ENCODE measurements around the gene NUP98.
A peak's percentile ranks its signal among the peaks of the same experiment; 100 is the strongest.
"Not testable (repeated sequence)": the region's sequence is repeated elsewhere in the genome, so short reads cannot be mapped to it uniquely, and the experiment has no call there.

NUP98 gene

DNA sequence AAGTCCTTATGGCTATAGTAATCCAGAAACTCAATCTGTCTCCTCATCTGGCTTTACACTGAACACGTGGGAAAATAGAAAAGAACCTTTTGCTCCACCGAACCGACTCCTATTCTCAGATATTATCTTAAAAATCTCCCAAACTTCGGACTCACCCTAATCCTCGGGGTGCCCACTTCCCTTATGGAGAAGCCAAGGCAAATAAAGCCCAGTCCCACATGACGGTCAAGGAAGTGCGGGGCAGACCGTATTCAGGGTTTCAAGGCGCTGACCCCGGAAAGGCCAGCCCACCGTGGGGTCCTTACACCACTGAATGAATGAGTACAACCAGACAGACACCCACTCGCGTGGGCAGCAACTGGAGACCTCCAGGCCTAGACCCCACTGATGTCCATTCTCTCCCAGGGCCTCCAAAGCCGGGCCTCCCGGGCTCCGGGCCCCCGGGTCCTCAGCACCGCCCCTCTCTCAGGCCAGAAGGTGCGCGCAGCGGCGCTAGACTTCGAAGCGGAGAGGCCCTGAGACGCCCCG, 489 bp downstream of the NUP98 start:
- no peak for DNase-seq

DNA sequence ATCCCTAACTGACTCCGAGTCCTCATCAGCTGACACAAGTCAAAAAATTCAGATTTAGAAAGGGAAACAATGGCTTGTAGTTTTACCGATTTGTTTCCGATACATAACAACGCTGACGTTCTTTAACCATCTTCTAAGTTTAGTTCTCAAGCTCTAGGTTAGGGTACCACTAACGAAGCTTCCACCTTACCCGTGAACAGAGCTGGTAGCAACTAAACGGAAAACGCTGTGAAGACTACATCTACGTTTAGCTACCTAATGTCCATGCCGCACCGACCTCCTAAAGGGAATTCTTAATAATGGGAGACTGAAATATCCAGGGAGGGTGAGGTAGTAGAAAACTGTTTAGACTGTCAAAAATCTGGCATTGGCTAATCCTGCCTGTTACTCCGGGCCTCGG, 1.0 kb downstream of the NUP98 start:
- no peak for DNase-seq

DNA sequence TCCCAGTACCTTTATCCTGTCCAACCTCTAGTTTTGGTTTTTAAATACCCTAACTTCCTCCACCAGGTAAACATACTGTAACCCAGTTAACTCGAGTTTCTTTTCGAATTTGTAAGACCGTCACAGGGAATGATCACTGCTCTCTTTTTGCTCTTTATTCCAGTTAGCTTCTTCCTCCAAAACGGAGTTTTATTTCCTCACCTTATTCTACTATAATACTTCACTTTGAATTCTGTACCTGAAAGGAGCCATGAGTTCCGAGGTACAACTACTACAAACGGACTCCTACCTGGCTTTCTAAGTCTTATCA, 1.4 kb downstream of the NUP98 start:
- no peak for DNase-seq

DNA sequence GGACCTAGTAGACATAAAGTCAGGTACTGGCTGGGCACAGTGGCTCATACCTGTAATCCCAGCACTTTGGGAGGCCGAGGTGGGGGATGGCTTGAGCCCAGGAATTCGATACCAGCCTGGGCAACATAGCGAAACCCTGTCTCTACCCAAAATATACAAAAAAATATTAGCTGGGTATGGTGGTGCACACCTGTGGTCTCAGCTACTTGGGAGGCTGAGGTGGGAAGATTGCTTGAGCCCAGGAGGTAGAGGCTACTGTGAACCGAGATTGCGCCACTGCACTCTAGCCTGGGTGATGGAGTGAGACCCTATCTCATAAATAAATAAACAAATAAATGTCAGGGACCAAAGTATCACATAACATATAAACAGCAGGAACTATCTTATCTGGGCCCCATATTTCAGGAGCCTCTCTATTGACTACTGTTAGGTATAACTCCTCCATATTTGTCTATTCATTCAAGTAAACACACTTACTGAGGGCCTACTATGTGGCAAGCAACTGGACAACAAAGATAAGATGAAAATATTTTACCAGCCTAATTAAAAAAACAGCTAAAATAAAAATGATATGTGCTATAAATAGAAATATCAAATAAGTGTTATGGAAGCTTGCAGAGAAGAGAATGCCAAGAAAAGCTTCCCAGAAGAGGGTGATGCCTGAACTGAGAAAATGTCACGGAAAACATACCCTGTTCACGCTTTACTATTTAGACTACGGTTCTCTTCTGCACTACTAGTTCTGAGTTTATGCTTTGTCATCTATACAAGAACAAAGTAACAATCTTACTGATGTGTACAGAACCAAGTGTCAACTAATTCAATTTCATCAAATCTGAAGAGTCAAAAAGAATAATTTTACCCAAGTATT, 2.0 kb downstream of the NUP98 start:
- no peak for DNase-seq

DNA sequence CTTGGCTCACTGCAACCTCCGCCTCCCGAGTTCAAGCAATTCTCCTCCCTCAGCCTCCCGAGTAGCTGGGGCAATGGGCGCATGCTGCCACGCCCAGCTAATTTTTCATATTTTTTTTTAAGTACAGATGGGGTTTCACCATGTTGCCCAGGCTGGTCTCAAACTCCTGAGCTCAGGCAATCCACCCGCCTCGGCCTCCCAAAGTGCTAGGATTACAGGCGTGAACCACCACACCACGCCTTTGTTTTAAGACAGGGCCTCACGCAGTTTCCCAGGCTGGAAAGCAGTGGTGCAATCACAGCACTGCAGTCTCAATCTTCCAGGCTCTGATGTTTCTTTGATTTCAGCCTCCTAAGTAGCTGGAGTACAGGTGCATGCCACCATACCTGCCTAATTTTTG, 3.0 kb downstream of the NUP98 start:
- DNase-seq, result not testable (repeated sequence)

DNA sequence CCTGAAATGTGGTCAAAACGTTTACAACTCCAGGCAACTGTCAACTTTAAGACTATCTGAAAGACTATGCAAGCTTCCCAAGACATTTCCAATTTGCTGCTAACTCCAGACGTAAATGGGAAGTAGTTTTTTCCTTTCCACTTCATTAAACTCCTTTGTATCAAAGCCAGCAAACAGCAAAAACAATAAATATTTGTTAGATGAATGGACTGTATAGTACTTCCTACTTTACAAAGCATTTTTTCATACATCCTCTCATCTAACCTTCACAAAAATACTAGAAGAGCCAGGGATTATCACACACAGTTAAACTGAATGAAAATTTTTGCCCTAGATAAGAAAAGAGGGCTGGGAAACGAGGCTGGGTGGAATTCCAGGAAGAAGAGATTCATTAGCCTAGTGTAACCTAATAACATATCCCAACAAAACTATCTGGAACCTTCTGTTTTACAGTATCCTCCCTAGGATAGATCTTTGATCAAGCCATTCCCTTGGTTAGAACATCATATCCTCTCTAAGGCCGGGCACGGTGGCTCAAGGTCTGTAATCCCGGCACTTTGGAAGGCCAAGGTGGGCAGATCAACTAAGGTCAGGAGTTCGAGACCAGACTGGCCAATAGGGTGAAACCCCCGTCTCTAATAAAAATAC, 10.4 kb downstream of the NUP98 start:
- DNase-seq, result no peak

DNA sequence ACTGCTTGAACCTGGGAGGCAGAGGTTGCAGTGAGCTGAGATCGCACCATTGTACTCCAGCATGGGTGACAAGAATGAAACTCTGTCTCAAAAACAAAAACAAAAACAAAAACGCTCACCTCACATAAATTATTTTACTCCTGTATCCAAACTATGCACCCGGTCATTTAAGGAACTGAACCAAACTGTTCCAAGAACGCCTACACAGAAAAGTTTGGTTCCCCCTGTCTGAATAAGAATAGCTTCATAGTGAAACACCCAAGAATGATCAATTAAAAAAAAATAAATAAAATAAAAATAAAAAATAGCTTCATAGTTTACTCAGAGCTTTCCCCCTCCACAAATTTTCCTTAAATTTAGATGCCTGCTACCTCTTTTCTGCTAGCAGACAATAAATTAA, 13.7 kb downstream of the NUP98 start:
- DNase-seq, result no peak

DNA sequence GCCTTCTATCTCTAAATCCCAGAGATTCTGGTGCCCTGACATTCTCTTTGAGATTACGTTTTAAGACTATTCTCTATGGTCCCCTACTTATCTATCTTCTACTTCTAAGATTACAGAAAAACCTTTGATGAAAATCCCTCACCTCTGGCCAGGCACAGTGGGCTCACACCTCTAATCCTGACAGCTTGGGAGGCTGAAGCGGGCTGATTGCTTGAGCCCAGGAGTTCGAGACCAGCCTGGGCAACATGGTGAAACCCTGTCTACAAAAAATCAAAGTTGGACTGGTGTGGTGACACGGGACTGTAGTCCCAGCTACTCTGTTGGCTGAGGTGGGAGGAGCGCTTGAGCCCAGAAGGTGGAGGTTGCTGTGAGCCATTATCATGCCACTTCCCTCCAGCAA, 14.4 kb downstream of the NUP98 start:
- no peak for DNase-seq

DNA sequence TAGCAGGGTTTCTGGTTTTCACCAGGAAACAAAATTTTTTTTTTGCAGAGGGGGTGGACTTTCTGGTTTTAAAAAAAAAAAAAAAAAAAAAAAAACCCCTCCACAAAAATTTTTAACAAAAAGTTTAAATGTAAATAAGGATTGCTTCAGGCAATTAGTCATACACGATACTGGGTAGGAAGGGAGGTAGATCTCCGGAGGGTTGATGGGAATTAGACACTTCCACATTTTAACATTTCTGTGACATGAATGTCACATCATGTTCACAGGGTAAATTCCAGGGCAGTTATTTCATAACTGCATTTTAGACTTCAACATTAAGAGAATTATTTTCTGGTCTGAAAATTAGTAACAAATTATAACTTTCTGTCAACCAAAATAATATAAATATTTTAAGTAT, 15.9 kb downstream of the NUP98 start:
- peak; percentile 36 for DNase-seq

DNA sequence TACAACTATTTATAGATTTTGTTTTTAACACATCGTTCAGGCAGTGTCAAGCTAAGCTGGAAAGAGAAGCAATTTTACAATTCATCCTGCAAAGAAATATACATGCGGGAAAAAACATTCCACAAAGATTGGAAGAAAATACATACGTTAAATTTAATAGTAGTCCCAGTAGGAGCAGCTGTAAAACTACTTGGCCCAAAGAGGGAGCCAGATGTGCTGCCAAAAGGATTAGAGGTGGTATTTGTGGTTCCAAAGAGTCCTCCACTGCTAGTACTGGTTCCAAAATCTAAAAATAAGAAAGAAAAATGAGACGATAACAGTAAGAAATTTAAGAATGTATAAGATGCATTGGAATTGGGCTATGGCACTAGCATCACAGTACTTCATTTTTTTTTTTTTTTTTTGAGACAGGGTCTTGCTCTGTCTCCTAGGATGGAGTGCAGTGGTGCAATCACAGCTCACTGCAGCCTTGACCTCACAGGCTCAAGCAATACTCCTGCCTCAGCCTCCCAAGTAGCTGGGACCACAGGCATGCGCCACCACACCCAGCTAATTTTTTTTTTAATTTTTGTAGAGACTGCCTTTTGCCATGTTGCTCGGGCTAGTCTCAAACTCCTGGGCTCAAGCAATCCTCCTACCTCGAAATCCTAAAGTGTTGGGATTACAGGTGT, 21.5 kb downstream of the NUP98 start:
- DNase-seq, result peak; percentile 11

DNA sequence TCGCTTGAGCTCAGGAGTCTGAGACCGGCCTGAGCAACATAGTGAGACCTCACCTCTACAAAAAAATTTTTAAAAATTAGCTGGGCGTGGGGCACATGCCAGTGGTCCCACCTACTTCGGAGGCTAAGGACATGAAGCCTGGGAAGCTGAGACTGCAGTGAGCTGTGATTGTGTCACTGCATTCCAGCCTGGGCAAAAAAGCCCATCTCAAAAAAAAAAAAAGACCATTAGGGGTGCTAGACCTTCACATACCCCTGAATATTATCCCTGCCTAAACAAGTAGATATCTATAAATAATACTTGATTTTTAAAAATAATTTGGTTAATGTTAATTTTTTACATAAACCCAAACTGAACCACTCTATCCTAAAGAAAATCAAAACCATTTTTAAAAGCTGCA, 24.2 kb downstream of the NUP98 start:
- no peak for DNase-seq

DNA sequence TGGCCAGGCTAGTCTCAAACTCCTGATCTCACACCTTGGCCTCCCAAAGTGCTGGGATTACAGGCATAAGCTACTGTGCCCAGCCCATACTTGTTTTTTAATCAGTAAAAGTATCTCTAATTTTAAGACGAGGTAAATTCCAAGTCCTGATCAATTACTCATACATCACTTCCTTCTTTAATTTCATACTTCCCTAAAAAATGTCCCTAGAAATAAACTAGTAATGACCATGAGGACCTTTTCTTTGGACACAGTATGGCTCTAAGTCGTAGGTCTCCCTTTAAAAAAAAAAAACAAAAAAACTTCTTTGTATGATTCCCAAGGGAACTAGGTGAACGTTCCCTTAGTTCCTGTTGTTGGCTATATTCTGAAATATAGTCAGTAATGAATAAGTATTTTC, 29.8 kb downstream of the NUP98 start:
- DNase-seq, result no peak

DNA sequence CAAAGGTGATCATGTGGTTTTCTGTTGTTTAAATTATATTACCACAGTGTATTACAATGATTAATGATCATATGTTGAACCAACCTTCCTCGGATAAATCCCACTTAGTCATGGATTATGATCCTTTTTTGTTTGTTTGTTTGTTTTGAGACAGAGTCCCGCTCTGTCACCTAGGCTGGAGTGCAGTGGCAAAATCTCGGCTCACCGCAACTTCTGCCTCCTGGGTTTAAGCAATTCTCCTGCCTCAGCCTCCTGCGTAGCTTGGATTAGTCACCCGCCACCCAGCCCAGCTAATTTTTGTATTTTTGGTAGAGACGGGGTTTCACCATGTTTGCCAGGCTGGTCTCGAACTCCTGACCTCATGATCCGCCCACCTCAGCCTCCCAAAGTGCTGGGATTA, 30.5 kb downstream of the NUP98 start:
- DNase-seq, result not testable (repeated sequence)

DNA sequence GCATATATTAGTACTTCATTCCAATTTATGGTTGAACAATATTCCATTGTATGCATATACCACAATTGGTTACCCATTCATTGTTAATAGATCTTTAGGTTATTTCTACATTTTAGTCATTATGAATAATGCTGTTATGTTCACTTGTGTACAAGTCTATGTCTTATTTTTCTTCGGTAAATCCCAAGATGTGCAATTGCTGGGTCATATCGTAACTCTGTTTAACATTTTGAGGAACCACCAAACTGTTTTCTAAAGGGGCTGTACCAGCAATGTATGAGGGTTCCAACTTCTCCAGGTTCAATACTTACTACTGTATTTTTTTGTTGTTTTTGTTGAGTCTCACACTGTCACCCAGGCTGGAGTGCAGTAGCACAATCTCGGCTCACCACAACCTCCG, 33.1 kb downstream of the NUP98 start:
- DNase-seq, result no peak

DNA sequence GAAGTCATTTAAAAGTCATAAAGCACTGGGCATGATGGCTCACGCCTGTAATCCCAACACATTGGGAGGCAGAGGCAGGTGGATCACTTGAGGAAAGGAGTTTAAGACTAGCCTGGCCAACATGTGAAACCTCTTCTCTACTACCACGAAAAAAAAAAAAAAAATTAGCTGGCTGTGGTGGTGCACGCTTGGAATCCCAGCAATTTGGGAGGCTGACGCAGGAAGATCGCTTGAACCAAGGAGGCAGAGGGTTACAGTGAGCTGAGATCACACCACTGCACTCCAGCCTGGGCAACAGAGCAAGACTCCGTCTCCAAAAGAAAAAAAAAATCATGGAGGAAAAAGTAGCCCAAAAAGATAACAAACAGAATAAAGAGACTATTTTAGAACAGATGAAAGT, 42.2 kb downstream of the NUP98 start:
- DNase-seq, result no peak

DNA sequence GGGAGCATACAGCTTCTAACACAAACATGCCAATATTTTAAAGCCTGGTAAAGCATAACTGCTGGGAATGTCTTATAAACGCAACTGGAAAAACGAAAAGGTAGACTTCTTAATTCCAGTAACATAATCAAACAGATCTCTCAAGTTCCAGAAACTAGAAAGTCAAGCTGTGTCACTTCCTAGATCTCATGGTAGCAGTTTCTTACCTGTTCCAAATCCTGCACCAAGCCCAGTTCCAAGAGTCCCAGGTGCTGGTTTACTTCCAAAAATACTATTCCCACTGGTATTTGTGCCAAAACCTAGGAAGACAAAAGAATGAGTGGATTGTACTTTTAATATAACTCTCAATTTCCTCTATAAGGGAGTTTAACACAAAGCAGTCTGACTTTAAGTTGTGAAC, 44.2 kb downstream of the NUP98 start:
- no peak for DNase-seq

DNA sequence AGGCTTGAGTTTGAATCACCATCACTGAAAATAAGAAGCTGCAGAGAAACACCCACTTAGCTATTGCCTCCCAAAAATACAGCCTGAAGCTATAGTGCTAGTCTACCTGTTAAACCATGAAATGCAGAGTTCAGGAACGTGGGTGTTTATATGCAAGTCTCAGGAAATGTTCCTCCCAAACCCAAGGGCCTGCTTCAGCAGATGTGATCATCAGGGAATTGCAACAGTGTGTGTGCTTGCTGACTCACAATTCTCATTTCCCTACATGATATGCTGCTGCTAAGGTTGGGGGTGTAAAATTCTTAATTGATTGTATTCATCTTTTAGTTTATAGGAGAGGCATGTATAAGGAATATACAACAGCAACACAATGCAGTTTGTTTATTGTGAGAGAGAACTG, 49.6 kb downstream of the NUP98 start:
- DNase-seq, result peak; percentile 61

DNA sequence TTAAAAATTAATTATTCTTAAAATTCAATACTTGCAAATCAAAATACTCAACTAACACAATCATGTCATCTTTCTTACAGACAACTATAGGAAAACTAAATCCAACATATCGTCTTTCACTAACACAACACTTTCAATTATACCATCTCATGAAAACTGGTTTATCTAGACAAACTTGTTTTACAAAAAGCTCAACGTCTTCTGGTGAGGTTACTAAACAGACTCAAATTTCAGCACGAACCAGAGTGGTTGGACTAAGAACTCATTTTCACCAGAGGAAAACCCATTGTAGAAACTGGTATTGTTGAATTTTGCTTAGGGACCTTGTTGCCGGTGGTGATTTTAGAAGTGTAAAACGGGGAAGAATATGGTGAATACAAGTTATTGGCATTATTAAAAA, 52.2 kb downstream of the NUP98 start:
- no peak for DNase-seq

DNA sequence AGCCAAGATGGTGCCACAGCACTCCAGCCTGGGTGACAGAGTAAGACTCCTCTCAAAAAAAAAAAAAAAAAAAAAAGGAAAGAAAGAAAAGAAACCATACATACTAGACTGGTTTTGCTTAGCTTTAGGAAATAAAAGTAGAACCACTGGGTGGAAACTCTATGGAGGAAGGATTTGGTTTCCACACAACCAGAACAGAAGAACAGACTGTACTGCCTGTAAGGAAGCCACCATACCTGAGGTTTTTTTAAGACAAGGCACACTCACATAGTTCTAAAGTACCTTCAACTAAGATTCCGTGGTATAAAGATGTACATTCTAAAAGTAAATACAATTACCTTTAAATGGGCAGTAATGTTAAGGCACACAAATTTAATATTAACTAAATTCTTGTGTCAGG, 58.6 kb downstream of the NUP98 start:
- no peak for DNase-seq

DNA sequence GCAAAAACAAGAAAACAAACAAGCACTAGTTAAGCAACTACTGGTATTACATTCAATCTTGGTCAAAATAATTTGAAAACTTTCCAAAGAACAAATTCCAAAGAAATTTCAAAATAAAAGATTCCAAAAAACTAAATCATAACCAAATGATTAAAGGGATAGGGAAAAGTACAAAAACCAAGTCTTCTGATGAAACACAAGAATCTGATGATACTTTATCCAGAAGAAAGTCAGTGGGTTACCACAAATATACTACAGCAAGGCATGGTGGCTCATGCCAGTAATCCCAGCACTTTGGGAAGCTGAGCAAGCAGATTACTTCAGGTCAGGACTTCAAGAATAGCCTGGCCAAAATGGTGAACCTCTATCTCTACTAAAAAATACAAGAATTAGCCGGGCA, 59.1 kb downstream of the NUP98 start:
- peak; percentile 56 for DNase-seq

DNA sequence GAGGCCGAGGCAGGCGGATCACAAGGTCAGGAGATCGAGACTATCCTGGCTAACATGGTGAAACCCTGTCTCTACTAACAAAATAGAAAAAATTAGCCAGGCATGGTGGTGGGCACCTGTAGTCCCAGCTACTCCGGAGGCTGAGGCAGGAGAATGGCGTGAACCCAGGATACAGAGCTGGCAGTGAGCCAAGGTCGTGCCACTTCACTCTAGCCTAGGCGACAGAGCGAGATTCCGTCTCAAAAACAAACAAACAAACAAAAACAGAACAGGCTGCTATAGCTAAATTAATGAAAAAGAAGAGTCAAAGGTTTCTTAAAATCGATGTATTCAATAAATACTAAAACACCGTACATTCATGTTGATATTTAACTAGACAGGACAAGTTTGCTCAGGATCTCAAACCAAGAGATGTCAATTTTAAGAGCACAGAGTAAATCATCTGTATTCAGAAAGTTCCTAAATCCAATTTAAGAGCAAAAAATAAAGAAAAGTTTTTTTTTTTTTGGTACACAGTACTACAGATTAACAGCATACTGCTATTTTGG, 59.9 kb downstream of the NUP98 start:
- DNase-seq, result no peak

DNA sequence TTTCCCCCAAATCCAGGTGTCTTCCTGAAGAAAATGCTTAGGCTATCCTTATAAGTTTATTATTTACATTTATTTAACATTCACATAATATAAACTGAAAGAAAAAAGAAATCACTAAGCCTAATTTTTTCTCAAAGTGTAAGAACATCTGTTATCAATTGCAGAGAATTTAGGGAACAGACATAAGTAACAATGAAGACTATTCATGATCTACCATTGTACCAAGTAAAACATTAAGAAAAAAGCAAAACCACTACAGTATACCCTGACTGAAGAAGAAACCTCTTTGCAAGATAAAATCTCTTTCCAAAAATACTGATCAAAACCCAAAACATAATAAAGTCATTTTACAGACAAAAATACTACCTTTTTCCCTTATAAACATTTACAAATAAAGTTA, 60.5 kb downstream of the NUP98 start:
- no peak for DNase-seq

DNA sequence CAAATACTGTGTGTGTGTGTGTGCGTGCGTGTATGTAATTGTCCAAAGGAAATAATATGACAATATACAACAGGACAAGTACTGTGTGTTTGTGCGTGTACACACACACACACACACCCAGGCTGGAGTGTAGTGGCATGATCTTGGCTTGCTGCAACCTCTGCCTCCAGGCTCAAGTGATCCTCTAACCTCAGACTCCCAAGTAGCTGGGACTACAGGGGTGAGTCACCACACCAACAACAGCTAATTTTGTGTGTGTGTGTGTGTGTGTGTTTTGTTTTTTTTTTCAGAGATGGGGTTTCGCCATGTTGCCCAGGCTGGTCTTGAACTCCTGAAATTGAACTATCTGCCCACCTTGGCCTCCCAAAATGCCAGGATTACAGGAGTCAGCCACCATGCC, 61.5 kb downstream of the NUP98 start:
- peak; percentile 6 for DNase-seq
